Karpas-422 (cell line): ENCODE results near the gene FLT4. TPM values are rescaled to one million over a fixed set of nuclear protein-coding genes. Genes with fewer than 3 reads are reported as not detected.

Experiments
- DNase-seq: peaks from one replicate; pipeline ENCODE4 v3.0.0-alpha.2; 2015
- H2AFZ ChIP-seq: fragments of 200-600 bp; sonication (generic); 2 replicates; pipeline ENCODE4 v1.6.1; 2014; ENCODE audit warnings: antibody characterized with exemption, low read length, mixed read lengths
- H3K27ac ChIP-seq: fragments of 200-600 bp; sonication (generic); 2 replicates; pipeline ENCODE4 v1.5.1; 2014; ENCODE audit warnings: mild to moderate bottlenecking, low read length, moderate library complexity
- H3K27me3 ChIP-seq: fragments of 200-600 bp; sonication (generic); 2 replicates; pipeline ENCODE4 v1.6.1; 2014; ENCODE audit warnings: low read length, mixed read lengths
- H3K36me3 ChIP-seq: fragments of 200-600 bp; sonication (generic); 2 replicates; pipeline ENCODE4 v1.6.1; 2014; ENCODE audit warnings: low read length, mixed read lengths; ENCODE audit not compliant: insufficient read depth
- H3K4me1 ChIP-seq: fragments of 200-600 bp; sonication (generic); 2 replicates; pipeline ENCODE4 v1.6.1; 2014; ENCODE audit warnings: mild to moderate bottlenecking, low read length, mixed read lengths
- H3K4me2 ChIP-seq: fragments of 200-600 bp; sonication (generic); 2 replicates; pipeline ENCODE4 v1.6.1; 2014; ENCODE audit warnings: low read length, low read depth, mild to moderate bottlenecking; ENCODE audit not compliant: poor library complexity, severe bottlenecking
- H3K4me3 ChIP-seq: fragments of 200-600 bp; sonication (generic); 2 replicates; pipeline ENCODE4 v1.5.1; 2014; ENCODE audit warnings: mild to moderate bottlenecking, antibody characterized with exemption, low read length, mixed read lengths
- H3K79me2 ChIP-seq: fragments of 200-600 bp; sonication (generic); 2 replicates; pipeline ENCODE4 v1.6.1; 2014; ENCODE audit warnings: mild to moderate bottlenecking, low read length, mixed read lengths
- H3K9ac ChIP-seq: fragments of 200-600 bp; sonication (generic); 2 replicates; pipeline ENCODE4 v1.6.0; 2014; ENCODE audit warnings: low read length
- H3K9me2 ChIP-seq: fragments of 200-600 bp; sonication (generic), shearing (Covaris generic); replicated peaks from 2 replicates; pipeline ENCODE4 v1.6.0; 2014; ENCODE audit warnings: mild to moderate bottlenecking, low read length, moderate library complexity; ENCODE audit not compliant: insufficient read depth
- H3K9me3 ChIP-seq: fragments of 300-700, 200-600 bp; sonication (generic); 2 replicates; pipeline ENCODE4 v1.6.1; 2014; ENCODE audit warnings: low read length, mixed read lengths
- H4K20me1 ChIP-seq: fragments of 200-600 bp; sonication (generic); 2 replicates; pipeline ENCODE4 v1.6.1; 2014; ENCODE audit warnings: mild to moderate bottlenecking, antibody characterized with exemption, low read length, low read depth; ENCODE audit not compliant: insufficient read depth
- total RNA-seq: library from RNA; depleted of rRNA; stranded (reverse); fragments of >200 nt; shearing (Covaris generic); gene quantifications from 2 replicates; pipeline ENCODE4 v1.2.3, GENCODE V29; 2014; ENCODE audit warnings: low replicate concordance

FLT4 gene
- total RNA-seq, 1 experiment from 2014 or later, result not detected

DNA sequence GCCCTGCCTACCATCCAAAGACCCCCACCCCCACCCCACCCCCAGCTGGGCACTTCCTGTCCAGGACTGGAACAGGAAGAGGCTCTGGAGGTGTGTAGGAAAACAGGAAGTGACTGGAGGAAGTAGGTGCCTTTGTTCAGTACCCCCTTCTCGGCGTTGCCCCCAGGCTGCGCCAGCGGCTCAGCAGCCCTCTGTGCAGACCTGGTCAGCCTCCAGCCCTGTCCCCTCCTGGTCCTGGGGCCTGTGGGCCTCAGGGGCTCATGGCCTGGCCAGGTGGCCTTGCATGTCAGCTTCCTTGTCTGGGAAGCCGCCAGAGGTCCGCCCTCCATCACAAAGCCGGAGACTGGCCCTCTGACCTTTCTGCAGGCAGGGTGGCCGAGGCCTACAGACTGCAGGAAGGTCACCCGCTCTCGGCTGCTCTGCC, 26.0 kb downstream of the FLT4 start:
- no peaks in the 10 kb centered on the region for H3K27me3 ChIP-seq
- DNase-seq, result no peak
- no peak overlapping the region for H3K4me3 ChIP-seq
- no peaks in the 10 kb centered on the region for H3K36me3 ChIP-seq
- H3K9me3 ChIP-seq, result no peaks in the 10 kb centered on the region
- no peaks in the 10 kb centered on the region for H3K4me1 ChIP-seq
- H3K4me2 ChIP-seq, result no peak overlapping the region
- H2AFZ ChIP-seq, result no peak overlapping the region
- H3K9me2 ChIP-seq, result no peaks in the 10 kb centered on the region
- no peak overlapping the region for H3K9ac ChIP-seq
- no peaks in the 10 kb centered on the region for H4K20me1 ChIP-seq
- no peak overlapping the region for H3K27ac ChIP-seq
- no peaks in the 10 kb centered on the region for H3K79me2 ChIP-seq

DNA sequence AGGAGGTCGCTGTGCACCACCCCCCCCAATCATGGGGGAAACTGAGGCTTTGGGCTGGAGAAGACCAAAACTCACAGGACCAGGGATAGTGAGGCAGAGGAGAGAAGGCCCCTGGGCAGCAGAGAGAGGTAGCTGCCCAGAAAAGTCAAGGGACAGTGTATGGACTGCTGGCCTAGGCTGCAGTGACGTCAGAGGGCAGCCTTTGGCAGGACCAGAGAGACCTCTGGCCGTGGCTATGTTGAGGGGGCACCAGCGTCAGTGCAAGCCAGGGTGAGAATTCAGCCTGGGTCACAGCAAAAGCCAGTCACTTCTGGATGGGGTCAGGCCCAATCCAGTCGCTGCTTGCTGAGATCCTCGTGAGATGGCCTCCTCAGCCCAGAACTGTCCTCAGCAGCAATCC, 26.5 kb downstream of the FLT4 start:
- Histone ChIP-seq H3K9ac (no peak overlapping the region), H2AFZ (no peak overlapping the region), H3K79me2 (no peaks in the 10 kb centered on the region), H4K20me1 (no peaks in the 10 kb centered on the region), H3K27ac (no peak overlapping the region), H3K4me2 (no peak overlapping the region), H3K9me3 (no peaks in the 10 kb centered on the region), H3K4me1 (no peaks in the 10 kb centered on the region), H3K9me2 (no peaks in the 10 kb centered on the region), H3K27me3 (no peaks in the 10 kb centered on the region), H3K36me3 (no peaks in the 10 kb centered on the region), H3K4me3 (no peak overlapping the region)
- DNase-seq, result no peak

DNA sequence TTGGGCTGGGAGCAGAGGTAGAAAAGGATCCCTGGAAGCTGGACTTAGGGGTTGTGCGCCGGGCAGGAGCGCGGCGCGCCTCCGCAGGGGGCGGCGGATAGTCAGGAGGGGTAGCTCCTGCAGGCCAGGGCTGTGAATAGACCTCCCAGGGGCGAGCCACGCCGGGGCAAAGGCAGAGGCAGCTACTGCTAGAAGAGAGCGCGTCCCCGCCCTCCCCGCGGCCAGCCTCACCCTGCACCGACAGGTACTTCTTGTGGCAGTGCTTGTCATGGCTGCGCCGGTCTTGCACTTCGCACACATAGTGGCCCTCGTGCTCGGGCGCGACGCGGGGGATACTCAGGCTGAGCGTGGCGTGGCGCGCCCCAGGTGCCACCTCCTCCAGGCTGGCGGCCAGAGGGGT, 28.1 kb downstream of the FLT4 start:
- Histone ChIP-seq H3K27ac (no peak overlapping the region), H3K9ac (no peak overlapping the region), H3K9me2 (no peaks in the 10 kb centered on the region), H3K27me3 (no peaks in the 10 kb centered on the region), H3K4me2 (no peak overlapping the region), H3K9me3 (no peaks in the 10 kb centered on the region), H3K4me3 (no peak overlapping the region), H3K79me2 (no peaks in the 10 kb centered on the region), H4K20me1 (no peaks in the 10 kb centered on the region), H3K4me1 (no peaks in the 10 kb centered on the region), H3K36me3 (no peaks in the 10 kb centered on the region), H2AFZ (no peak overlapping the region)
- no peak for DNase-seq

DNA sequence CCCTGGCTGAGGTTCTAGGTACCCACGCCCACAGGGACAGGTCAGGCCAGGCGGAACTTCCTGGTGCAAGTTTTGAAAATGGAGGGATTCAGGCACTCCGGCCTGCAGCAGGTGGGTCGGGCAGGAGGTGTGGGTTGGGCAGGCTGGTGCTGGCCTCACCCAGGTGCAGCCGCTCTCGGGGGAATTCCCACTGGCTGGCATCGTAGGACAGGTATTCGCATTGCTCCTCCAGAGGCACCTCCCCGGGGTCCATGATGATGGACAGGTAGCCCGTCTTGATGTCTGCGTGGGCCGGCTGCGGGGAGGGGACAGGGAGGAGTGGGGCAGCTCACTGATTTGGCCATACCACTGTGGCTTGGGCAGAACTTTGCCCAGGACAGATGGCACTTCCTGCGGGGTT, 29.4 kb downstream of the FLT4 start:
- Histone ChIP-seq H3K4me3 (no peak overlapping the region), H3K4me2 (no peak overlapping the region), H3K9ac (no peak overlapping the region), H2AFZ (no peak overlapping the region), H4K20me1 (no peaks in the 10 kb centered on the region), H3K27me3 (no peaks in the 10 kb centered on the region), H3K4me1 (no peaks in the 10 kb centered on the region), H3K36me3 (no peaks in the 10 kb centered on the region), H3K9me3 (no peaks in the 10 kb centered on the region), H3K27ac (no peak overlapping the region), H3K9me2 (no peaks in the 10 kb centered on the region), H3K79me2 (no peaks in the 10 kb centered on the region)
- no peak for DNase-seq

DNA sequence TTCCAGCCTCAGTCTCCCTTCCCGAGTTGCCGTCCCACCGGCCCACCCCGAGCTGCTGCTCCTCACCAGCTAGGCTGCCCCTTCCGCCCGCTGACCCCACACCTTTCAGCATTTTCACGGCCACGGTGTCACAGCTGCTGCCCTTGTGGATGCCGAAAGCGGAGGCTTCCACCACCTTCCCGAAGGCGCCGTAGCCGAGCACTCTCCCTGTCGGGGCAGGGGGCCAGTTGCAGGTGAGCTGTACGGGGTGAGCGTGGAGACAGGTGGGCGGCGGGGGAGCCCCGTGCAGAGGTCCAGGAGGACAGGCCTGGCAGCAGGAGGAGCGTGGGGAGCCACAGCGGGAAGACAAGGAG, 29.9 kb downstream of the FLT4 start:
- Histone ChIP-seq H3K9me2 (no peaks in the 10 kb centered on the region), H3K9ac (no peak overlapping the region), H3K4me3 (no peak overlapping the region), H3K27me3 (no peaks in the 10 kb centered on the region), H3K4me2 (no peak overlapping the region), H4K20me1 (no peaks in the 10 kb centered on the region), H3K79me2 (no peaks in the 10 kb centered on the region), H3K27ac (no peak overlapping the region), H3K4me1 (no peaks in the 10 kb centered on the region), H2AFZ (no peak overlapping the region), H3K9me3 (no peaks in the 10 kb centered on the region), H3K36me3 (no peaks in the 10 kb centered on the region)
- DNase-seq, result no peak

DNA sequence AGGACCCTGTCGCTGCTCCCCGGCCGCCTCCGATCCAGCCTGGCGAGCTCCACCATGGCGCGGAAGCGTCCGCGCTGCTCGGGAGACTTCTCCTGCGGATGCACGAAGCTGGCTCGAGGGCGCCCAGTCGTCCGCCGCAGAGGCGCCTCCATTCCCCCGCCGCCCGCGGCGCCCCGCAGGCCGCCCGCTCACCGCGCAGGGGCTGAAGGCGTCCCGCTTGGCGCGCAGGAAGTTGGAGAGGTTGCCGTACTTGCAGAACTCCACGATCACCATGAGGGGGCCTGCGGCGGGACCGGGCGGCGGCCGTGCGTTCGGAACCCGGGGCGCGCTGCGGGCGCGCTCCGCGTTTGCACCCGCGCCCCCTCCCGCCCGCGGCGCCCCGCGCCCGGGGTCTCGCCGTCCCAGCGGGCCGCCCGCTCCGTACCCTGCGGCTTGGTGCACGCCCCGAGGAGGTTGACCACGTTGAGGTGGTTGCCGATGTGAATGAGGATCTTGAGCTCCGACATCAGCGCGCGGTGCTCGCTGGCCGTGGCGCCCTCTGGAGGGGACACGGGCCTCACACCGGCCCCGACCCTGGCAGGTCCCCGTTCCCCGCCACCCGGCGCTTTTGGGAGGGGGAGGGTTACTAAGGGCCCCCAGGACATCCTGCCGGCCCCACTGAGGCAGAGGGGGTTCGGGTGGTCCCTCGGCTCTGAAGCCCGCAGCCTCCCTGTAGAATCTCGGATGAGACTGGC, 30.4 kb downstream of the FLT4 start:
- Histone ChIP-seq H3K9me3 (no peaks in the 10 kb centered on the region), H3K4me3 (no peak overlapping the region), H3K9me2 (no peaks in the 10 kb centered on the region), H3K4me1 (no peaks in the 10 kb centered on the region), H3K27me3 (no peaks in the 10 kb centered on the region), H3K9ac (no peak overlapping the region), H3K79me2 (no peaks in the 10 kb centered on the region), H3K27ac (no peak overlapping the region), H3K4me2 (no peak overlapping the region), H4K20me1 (no peaks in the 10 kb centered on the region), H3K36me3 (no peaks in the 10 kb centered on the region), H2AFZ (no peak overlapping the region)
- DNase-seq, result no peak

DNA sequence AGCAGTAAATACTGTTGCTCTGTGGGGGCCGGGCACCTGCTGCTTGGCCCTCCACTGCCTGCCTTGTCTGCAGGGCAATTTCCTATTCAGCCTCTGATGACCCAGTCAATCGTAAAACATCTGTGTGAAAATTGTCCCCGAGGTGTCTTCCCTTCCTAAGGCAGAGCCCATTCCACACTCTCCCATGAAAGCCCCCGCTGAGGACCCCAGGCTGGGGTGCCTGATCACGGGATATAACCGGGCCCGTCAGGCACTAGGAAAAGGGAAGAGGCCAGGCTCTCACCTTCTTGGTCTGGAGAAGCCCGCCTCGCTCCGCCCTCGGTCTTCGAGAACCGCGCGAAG, 30.9 kb downstream of the FLT4 start:
- H2AFZ ChIP-seq, result no peak overlapping the region
- no peaks in the 10 kb centered on the region for H3K36me3 ChIP-seq
- no peaks in the 10 kb centered on the region for H3K79me2 ChIP-seq
- no peak overlapping the region for H3K4me3 ChIP-seq
- no peaks in the 10 kb centered on the region for H4K20me1 ChIP-seq
- no peak for DNase-seq
- no peaks in the 10 kb centered on the region for H3K9me3 ChIP-seq
- no peak overlapping the region for H3K27ac ChIP-seq
- H3K4me2 ChIP-seq, result no peak overlapping the region
- H3K4me1 ChIP-seq, result no peaks in the 10 kb centered on the region
- no peaks in the 10 kb centered on the region for H3K9me2 ChIP-seq
- H3K27me3 ChIP-seq, result no peaks in the 10 kb centered on the region
- H3K9ac ChIP-seq, result no peak overlapping the region

DNA sequence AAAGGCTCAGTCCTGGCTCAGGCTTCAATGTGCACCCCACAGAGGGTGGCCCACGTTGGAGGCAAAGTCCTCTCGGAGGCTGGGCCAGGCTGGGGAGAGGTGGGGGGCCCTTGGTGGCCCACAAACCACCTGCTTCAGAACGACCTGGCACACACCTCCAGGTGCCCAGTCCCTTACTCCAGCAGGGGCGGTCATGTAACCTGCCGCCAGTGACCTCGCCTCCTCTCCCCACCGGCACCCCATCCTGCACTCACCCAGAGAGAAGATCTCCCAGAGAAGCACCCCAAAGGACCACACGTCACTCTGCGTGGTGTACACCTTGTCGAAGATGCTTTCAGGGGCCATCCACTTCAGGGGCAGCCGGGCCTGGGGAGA, 35.6 kb downstream of the FLT4 start:
- Histone ChIP-seq H3K79me2 (no peaks in the 10 kb centered on the region), H3K36me3 (no peaks in the 10 kb centered on the region), H3K9ac (no peak overlapping the region), H4K20me1 (no peaks in the 10 kb centered on the region), H3K4me3 (no peak overlapping the region), H3K9me3 (no peaks in the 10 kb centered on the region), H3K27me3 (no peaks in the 10 kb centered on the region), H3K4me2 (no peak overlapping the region), H3K4me1 (no peaks in the 10 kb centered on the region), H2AFZ (no peak overlapping the region), H3K27ac (no peak overlapping the region), H3K9me2 (no peaks in the 10 kb centered on the region)
- DNase-seq, result no peak
